ENCODE measurements around the gene CYB5A. TPM values are rescaled to one million over a fixed set of nuclear protein-coding genes. Genes with fewer than 3 reads are reported as not detected.

The CYB5A gene
- polyA plus RNA-seq, 2 of the 4 experiments (the other 2 are of a cell fraction) = 132 to 267 TPM

DNA sequence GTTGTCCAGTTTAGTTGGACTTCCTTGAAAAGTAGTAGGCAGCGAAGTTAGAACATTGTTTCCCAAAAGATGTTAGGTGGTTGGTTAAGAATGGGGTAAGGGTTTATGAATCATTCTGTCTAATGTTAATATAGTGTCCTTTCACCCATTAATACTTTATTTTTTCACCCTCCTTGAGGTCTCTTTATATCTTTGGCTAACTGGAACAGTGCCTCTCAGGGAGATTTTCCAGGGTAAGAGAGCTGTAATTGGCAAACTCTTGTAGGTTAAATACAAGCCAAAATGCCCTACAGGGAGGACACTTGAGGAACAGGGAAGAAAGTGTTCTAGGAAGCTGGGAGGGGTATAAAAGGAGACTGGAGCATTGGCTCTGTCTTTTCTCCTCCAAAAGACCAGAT is 46.1 kb upstream of the CYB5A start:
- no peak overlapping the region for H3K4me3 ChIP-seq
- POLR2A ChIA-PET = no interaction called here
- H3K27ac ChIP-seq = no peak overlapping the region
- 0 out of 3 replicates have a peak, but pooled peaks cover 3% of the 10 kb centered on the region for H3K4me1 ChIP-seq
- ATAC-seq = no peak
- CTCF ChIA-PET = interaction anchor here (2.0 kb wide), 1 partner anchor 140 kb away, joined by 11 read pairs; no protein-coding TSS in a partner anchor
- H3K4me2 ChIP-seq = no peak overlapping the region
- no peak for DNase-seq (ENCODE audit: low read depth in 1 of 2, low spot score in 1 of 2)
- TF ChIP-seq FOSB (CRISPR knock-in tag; IDR thresholded peaks at IDR 0.05) (no peak), PHF8 (IDR thresholded peaks at IDR 0.05; ENCODE audit: borderline replicate concordance, low read depth) (no peak), JUNB (IDR thresholded peaks at IDR 0.05) (no peak), POLR2A (IDR thresholded peaks at IDR 0.05; ENCODE audit: low read length) (no peak), RARB (CRISPR knock-in tag; IDR thresholded peaks at IDR 0.05) (no peak), SMC3 (IDR thresholded peaks at IDR 0.05) (no peak)
- TF ChIP-seq, protein P1, sequence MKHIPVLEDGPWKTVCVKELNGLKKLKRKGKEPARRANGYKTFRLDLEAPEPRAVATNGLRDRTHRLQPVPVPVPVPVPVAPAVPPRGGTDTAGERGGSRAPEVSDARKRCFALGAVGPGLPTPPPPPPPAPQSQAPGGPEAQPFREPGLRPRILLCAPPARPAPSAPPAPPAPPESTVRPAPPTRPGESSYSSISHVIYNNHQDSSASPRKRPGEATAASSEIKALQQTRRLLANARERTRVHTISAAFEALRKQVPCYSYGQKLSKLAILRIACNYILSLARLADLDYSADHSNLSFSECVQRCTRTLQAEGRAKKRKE (CRISPR knock-in tag; IDR thresholded peaks at IDR 0.05; ENCODE audit: low read depth) = no peak
- TF ChIP-seq, protein P2, sequence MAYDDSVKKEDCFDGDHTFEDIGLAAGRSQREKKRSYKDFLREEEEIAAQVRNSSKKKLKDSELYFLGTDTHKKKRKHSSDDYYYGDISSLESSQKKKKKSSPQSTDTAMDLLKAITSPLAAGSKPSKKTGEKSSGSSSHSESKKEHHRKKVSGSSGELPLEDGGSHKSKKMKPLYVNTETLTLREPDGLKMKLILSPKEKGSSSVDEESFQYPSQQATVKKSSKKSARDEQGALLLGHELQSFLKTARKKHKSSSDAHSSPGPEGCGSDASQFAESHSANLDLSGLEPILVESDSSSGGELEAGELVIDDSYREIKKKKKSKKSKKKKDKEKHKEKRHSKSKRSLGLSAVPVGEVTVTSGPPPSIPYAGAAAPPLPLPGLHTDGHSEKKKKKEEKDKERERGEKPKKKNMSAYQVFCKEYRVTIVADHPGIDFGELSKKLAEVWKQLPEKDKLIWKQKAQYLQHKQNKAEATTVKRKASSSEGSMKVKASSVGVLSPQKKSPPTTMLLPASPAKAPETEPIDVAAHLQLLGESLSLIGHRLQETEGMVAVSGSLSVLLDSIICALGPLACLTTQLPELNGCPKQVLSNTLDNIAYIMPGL (CRISPR knock-in tag; IDR thresholded peaks at IDR 0.05; ENCODE audit: borderline replicate concordance) = no peak
- TF ChIP-seq, protein P3, sequence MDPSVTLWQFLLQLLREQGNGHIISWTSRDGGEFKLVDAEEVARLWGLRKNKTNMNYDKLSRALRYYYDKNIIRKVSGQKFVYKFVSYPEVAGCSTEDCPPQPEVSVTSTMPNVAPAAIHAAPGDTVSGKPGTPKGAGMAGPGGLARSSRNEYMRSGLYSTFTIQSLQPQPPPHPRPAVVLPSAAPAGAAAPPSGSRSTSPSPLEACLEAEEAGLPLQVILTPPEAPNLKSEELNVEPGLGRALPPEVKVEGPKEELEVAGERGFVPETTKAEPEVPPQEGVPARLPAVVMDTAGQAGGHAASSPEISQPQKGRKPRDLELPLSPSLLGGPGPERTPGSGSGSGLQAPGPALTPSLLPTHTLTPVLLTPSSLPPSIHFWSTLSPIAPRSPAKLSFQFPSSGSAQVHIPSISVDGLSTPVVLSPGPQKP (IDR thresholded peaks at IDR 0.05; ENCODE audit: low read depth, low read length) = no peak
- TF ChIP-seq, protein P4, sequence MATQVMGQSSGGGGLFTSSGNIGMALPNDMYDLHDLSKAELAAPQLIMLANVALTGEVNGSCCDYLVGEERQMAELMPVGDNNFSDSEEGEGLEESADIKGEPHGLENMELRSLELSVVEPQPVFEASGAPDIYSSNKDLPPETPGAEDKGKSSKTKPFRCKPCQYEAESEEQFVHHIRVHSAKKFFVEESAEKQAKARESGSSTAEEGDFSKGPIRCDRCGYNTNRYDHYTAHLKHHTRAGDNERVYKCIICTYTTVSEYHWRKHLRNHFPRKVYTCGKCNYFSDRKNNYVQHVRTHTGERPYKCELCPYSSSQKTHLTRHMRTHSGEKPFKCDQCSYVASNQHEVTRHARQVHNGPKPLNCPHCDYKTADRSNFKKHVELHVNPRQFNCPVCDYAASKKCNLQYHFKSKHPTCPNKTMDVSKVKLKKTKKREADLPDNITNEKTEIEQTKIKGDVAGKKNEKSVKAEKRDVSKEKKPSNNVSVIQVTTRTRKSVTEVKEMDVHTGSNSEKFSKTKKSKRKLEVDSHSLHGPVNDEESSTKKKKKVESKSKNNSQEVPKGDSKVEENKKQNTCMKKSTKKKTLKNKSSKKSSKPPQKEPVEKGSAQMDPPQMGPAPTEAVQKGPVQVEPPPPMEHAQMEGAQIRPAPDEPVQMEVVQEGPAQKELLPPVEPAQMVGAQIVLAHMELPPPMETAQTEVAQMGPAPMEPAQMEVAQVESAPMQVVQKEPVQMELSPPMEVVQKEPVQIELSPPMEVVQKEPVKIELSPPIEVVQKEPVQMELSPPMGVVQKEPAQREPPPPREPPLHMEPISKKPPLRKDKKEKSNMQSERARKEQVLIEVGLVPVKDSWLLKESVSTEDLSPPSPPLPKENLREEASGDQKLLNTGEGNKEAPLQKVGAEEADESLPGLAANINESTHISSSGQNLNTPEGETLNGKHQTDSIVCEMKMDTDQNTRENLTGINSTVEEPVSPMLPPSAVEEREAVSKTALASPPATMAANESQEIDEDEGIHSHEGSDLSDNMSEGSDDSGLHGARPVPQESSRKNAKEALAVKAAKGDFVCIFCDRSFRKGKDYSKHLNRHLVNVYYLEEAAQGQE (IDR thresholded peaks at IDR 0.05) = no peak
- TF ChIP-seq, protein P5, sequence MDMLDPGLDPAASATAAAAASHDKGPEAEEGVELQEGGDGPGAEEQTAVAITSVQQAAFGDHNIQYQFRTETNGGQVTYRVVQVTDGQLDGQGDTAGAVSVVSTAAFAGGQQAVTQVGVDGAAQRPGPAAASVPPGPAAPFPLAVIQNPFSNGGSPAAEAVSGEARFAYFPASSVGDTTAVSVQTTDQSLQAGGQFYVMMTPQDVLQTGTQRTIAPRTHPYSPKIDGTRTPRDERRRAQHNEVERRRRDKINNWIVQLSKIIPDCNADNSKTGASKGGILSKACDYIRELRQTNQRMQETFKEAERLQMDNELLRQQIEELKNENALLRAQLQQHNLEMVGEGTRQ (IDR thresholded peaks at IDR 0.05) = no peak
- FAIRE-seq = no peak
- WGBS (ENCODE audit: missing lambda C conversion rate) = 62% methylated on average over 1 of the region's 1 CpG
- no peaks in the 10 kb centered on the region for H3K9me3 ChIP-seq

DNA sequence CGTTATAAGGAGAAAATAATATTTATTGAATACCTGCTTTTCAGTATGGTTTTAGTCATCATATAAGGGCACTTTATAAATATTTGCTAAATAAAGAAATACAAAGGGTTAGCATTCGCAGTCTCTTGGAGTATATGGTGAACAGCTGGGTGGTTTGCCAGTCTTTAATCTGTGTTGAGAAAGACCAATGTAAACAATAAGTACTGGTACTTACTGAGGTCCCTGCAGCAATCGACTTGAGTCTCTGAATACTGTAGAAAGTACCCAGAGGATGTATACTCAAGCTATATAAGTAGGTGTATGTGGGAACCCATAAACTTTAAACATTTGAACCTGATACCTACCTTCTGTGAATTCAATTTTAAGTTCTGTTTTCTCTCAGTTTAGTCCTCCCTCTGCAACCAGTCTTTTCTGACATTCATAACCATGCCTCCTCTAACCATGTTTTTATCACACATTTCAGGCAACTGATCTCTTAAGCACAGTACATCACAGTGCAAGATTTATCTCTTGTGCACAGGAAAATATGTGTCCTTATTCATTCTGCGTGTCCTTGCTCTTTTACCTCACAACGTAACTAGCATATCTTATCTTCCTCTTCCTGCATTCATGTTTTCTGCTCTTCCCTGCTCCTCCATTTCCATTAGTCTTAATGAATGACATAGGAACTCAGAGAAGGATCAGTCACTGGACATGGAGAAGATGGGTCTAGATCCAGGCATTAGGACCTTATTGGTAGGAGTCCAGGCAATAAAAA is 45.6 kb upstream of the CYB5A start:
- TF ChIP-seq ZSCAN20 (CRISPR knock-in tag; IDR thresholded peaks at IDR 0.05) = no peak
- no peak for TF ChIP-seq NPAS2 (CRISPR knock-in tag; IDR thresholded peaks at IDR 0.05; ENCODE audit: borderline replicate concordance)
- no peak for TF ChIP-seq NR3C1 (IDR thresholded peaks at IDR 0.05)
- TF ChIP-seq, protein P6, sequence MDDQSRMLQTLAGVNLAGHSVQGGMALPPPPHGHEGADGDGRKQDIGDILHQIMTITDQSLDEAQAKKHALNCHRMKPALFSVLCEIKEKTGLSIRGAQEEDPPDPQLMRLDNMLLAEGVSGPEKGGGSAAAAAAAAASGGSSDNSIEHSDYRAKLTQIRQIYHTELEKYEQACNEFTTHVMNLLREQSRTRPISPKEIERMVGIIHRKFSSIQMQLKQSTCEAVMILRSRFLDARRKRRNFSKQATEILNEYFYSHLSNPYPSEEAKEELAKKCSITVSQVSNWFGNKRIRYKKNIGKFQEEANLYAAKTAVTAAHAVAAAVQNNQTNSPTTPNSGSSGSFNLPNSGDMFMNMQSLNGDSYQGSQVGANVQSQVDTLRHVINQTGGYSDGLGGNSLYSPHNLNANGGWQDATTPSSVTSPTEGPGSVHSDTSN (IDR thresholded peaks at IDR 0.05) = no peak
- TF ChIP-seq SREBF2 (IDR thresholded peaks at IDR 0.05) = no peak
- no peak for TF ChIP-seq ZFP36 (IDR thresholded peaks at IDR 0.05; ENCODE audit: borderline replicate concordance, partially characterized antibody)
- TF ChIP-seq BHLHE40 (IDR thresholded peaks at IDR 0.05; ENCODE audit: low read depth, low read length) = no peak
- TF ChIP-seq CEBPB (IDR thresholded peaks at IDR 0.05) = no peak
- no peak for TF ChIP-seq JUN (IDR thresholded peaks at IDR 0.05)
- TF ChIP-seq CBX2 (IDR thresholded peaks at IDR 0.05; ENCODE audit: borderline replicate concordance, low read depth) = no peak
- no peak for TF ChIP-seq TP53 (CRISPR knock-in tag; IDR thresholded peaks at IDR 0.05)
- CTCF ChIA-PET = interaction anchor here (2.0 kb wide), 1 partner anchor 139 kb away, joined by 11 read pairs; no protein-coding TSS in a partner anchor
- no peak for DNase-seq (ENCODE audit: low read depth in 1 of 2, low spot score in 1 of 2)
- no peaks in the 10 kb centered on the region for H3K9me3 ChIP-seq
- 0 out of 3 replicates have a peak, but pooled peaks cover 3% of the 10 kb centered on the region for H3K4me1 ChIP-seq
- no peak for ATAC-seq
- 55% methylated on average over 5 of the region's 5 CpGs for WGBS (ENCODE audit: missing lambda C conversion rate)
- no peak overlapping the region for H3K4me3 ChIP-seq
- no peak for FAIRE-seq
- POLR2A ChIA-PET = no interaction called here
- no peak overlapping the region for H3K27ac ChIP-seq
- no peak overlapping the region for H3K4me2 ChIP-seq
